Kidney (tissue), 14 donors: ENCODE data around the gene KCNN3. TPM values are rescaled to one million over a fixed set of nuclear protein-coding genes. Genes with fewer than 3 reads are reported as not detected.
A peak's percentile ranks its signal among the peaks of the same experiment; 100 is the strongest.

Experiments used
- DNase-seq, 5 donors: peaks; one replicate each; pipeline ENCODE4 v3.0.0-alpha.2; 2013 to 2020
- FAIRE-seq: peaks from 2 replicates; lab custom pipeline; 2012; peaks lifted over from hg19 to GRCh38; lab: Jason Lieb, UNC
- H3K27ac ChIP-seq, 2 donors: one replicate each; pipeline ENCODE4 v1.7.0; 2013; ENCODE audit warnings: low read depth in 2 of 2, low read length in 2 of 2, inconsistent platforms in 1 of 2
- H3K27me3 ChIP-seq: one replicate; pipeline ENCODE4 v1.7.1; 2013; ENCODE audit warnings: low read length, inconsistent platforms; ENCODE audit not compliant: control insufficient read depth, insufficient read depth
- H3K36me3 ChIP-seq, 3 donors: one replicate each; pipeline versions ENCODE4 v1.7.0 to v1.7.1; 2013; ENCODE audit warnings: low read length in 3 of 3, control low read depth in 1 of 3, inconsistent platforms in 1 of 3; ENCODE audit not compliant: insufficient read depth in 3 of 3, control insufficient read depth in 2 of 3
- H3K4me1 ChIP-seq, 3 donors: one replicate each; pipeline versions ENCODE4 v1.7.0 to v1.7.1; 2013; ENCODE audit warnings: low read length in 3 of 3, inconsistent platforms in 1 of 3, low read depth in 1 of 3; ENCODE audit not compliant: control insufficient read depth in 2 of 3, insufficient read depth in 2 of 3
- H3K4me3 ChIP-seq, 3 donors: one replicate each; pipeline versions ENCODE4 v1.7.0 to v1.8.1; 2013; ENCODE audit warnings: low read length in 3 of 3, control low read depth in 1 of 3, inconsistent platforms in 1 of 3
- H3K9ac ChIP-seq, 3 donors: one replicate each; pipeline versions ENCODE4 v1.7.0 to v1.7.1; 2013; ENCODE audit warnings: low read length in 3 of 3, control low read depth in 1 of 3, inconsistent platforms in 1 of 3
- H3K9me3 ChIP-seq, 3 donors: one replicate each; pipeline versions ENCODE4 v1.7.0 to v1.7.1; 2013; ENCODE audit warnings: low read length in 3 of 3, control low read depth in 1 of 3, inconsistent platforms in 1 of 3; ENCODE audit not compliant: control insufficient read depth in 2 of 3, insufficient read depth in 1 of 3
- intact Hi-C: fragments of 100-400 bp; cut with DNase I; formaldehyde crosslinking; loops from one replicate; pipeline ENCODE4 v1.11.1; 2022
- polyA plus RNA-seq: library from polyadenylated mRNA; stranded (reverse); fragments of 350-450 nt; fragmentation: Illumina TruSeq; extraction: RNeasy Lipid Tissue Mini Kit (QIAGEN cat#74804); gene quantifications from one replicate; pipeline ENCODE4 v1.2.3, GENCODE V29; 2014; ENCODE audit warnings: low read depth, low replicate concordance; ENCODE audit not compliant: insufficient read depth
- total RNA-seq: library from RNA; stranded (reverse); fragmentation: NEBNext Ultra II Directional; extraction: Animal tissue kit (Norgen Biotek cat#: 25700); gene quantifications from one replicate; pipeline ENCODE4 v1.2.1, GENCODE V29; 2021
- TF ChIP-seq, protein P1 (sequence below): IDR thresholded peaks from 3 replicates; pipeline ENCODE4 v1.5.1; 2012; ENCODE audit warnings: mild to moderate bottlenecking, moderate library complexity, borderline replicate concordance; ENCODE audit not compliant: insufficient read depth; ENCODE audit errors: extremely low read depth
- donor health status: control.
- donor health status: control.
- donor health status: control.
- donor health status: control.
- donor health status: control.
- donor health status: DM: yes; HTN: yes; CAD: no.
- donor health status: Normal renal cell carcinoma (clear cell type).

Gene KCNN3
- total and polyA plus RNA-seq, 2 donors from 2014 or later: 2.6 to 5.6 TPM

DNA sequence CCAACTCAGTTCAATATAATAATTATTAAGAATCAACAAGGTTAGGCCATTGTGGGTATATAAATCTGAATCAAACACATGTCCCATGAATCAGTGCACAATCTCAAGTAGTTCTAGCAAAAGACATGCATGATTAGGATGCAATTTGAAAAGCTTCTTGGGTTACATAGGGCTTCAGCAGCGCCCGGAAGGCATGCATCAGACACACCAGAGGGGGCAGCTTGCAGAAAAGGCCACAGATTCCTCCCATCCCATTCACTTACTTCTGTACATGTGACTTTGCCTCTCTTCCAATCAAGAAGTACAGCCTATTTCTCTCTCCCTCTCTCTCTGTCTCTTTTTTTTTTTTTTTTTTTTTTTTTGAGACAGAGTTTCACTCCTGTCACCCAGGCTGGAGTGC is 91.8 kb downstream of the KCNN3 start:
- intact Hi-C loops: no loop called here

DNA sequence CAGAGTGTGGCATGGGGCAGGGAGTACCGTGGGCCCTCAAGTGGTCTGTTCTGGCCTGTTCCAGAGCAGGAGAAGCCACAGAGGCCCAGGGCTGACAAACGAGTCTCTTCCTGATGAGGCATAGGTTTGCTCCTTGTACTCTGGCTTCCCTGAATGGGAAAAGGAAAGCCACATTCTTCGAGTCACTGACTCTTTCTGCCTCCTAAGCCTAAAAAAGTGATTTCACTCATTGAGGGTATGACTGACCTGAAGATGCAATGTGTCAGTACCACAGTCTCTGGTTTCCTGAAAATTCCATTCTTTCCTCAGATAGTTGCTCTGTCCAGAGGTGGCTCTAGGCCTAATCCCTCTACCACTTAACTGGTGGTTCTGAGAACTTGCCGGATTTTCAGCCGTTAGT is 92.3 kb downstream of the KCNN3 start:
- H3K4me1 ChIP-seq: no peaks in the 10 kb centered on the region
- no peak for FAIRE-seq

More for the DNA sequence above, 91.8 kb downstream of the KCNN3 start:
- Histone ChIP-seq H3K36me3 (no peaks in the 10 kb centered on the region), H3K4me3 (no peak overlapping the region), H3K27me3 (no peaks in the 10 kb centered on the region), H3K9me3 (peaks cover 0 to 4% (median 0%) of the 10 kb centered on the region in 3 donors), H3K27ac (no peak overlapping the region), H3K9ac (no peak overlapping the region), H3K4me1 (no peaks in the 10 kb centered on the region)
- TF ChIP-seq, protein P1, sequence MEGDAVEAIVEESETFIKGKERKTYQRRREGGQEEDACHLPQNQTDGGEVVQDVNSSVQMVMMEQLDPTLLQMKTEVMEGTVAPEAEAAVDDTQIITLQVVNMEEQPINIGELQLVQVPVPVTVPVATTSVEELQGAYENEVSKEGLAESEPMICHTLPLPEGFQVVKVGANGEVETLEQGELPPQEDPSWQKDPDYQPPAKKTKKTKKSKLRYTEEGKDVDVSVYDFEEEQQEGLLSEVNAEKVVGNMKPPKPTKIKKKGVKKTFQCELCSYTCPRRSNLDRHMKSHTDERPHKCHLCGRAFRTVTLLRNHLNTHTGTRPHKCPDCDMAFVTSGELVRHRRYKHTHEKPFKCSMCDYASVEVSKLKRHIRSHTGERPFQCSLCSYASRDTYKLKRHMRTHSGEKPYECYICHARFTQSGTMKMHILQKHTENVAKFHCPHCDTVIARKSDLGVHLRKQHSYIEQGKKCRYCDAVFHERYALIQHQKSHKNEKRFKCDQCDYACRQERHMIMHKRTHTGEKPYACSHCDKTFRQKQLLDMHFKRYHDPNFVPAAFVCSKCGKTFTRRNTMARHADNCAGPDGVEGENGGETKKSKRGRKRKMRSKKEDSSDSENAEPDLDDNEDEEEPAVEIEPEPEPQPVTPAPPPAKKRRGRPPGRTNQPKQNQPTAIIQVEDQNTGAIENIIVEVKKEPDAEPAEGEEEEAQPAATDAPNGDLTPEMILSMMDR: no peak
- peak in 3 of 5 donors; percentile 43 to 60 (median 53) for DNase-seq
- FAIRE-seq: no peak

DNA sequence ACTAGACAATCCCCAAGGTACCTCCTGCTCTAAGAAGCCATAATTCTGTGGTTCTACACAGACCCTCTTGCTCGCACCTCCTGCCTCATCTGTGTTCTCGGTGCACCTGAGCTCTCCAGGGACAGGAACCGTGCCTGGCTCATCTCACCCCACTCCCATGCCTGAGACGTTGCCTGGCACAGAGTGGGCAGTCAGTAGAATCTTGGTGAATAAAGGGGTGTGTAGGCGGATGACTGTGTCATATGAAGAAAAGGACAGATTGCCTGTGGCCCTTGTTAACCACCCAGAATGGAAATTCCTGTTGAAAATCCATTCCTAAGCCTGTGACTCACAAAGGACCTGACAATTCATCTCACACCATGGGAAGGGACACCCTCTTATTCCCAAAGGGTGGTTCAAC is 92.9 kb downstream of the KCNN3 start:
- FAIRE-seq: no peak

More for the DNA sequence above, 92.3 kb downstream of the KCNN3 start:
- peaks cover 0 to 4% (median 0%) of the 10 kb centered on the region in 3 donors for H3K9me3 ChIP-seq
- H3K36me3 ChIP-seq: no peaks in the 10 kb centered on the region
- intact Hi-C loops: no loop called here
- no peak overlapping the region for H3K4me3 ChIP-seq
- TF ChIP-seq, protein P1: no peak
- H3K27ac ChIP-seq: no peak overlapping the region
- H3K9ac ChIP-seq: no peak overlapping the region
- no peak for DNase-seq
- no peaks in the 10 kb centered on the region for H3K27me3 ChIP-seq

More for the DNA sequence above, 92.9 kb downstream of the KCNN3 start:
- H3K9me3 ChIP-seq: peaks cover 0 to 4% (median 0%) of the 10 kb centered on the region in 3 donors
- H3K27ac ChIP-seq: no peak overlapping the region
- no peaks in the 10 kb centered on the region for H3K36me3 ChIP-seq
- no peaks in the 10 kb centered on the region for H3K4me1 ChIP-seq
- intact Hi-C loops: no loop called here
- TF ChIP-seq, protein P1: no peak
- DNase-seq: no peak
- no peaks in the 10 kb centered on the region for H3K27me3 ChIP-seq
- H3K4me3 ChIP-seq: no peak overlapping the region
- no peak overlapping the region for H3K9ac ChIP-seq
